ENCODE data around the gene DNAJB2.
A peak's percentile ranks its signal among the peaks of the same experiment; 100 is the strongest.
"Not testable (repeated sequence)": the region's sequence is repeated elsewhere in the genome, so short reads cannot be mapped to it uniquely, and the experiment has no call there.

Gene DNAJB2

GRCh38 chr2:219300022-219300421 lies 20.9 kb downstream of the DNAJB2 start:
- no peak for DNase-seq (ENCODE audit: low spot score)

- no peak for DNase-seq (ENCODE audit: low spot score)
These were observed 23.3 kb downstream of the DNAJB2 start for GRCh38 chr2:219302412-219302968.

GRCh38 chr2:219304223-219304622 lies 25.1 kb downstream of the DNAJB2 start:
- DNase-seq (ENCODE audit: low spot score), result no peak

- DNase-seq (ENCODE audit: low spot score), result no peak
These were observed 26.9 kb downstream of the DNAJB2 start for GRCh38 chr2:219306047-219306446.

- peak; percentile 91 for DNase-seq (ENCODE audit: low spot score)
These were observed 29.3 kb downstream of the DNAJB2 start for GRCh38 chr2:219308142-219309101.

GRCh38 chr2:219309278-219309677 lies 30.1 kb downstream of the DNAJB2 start, which contains the start of gene PTPRN:
PTPRN (minus strand) TSS chr2:219309401; CDS start chr2:219309332, 69 bp downstream.
- no peak for DNase-seq (ENCODE audit: low spot score)

GRCh38 chr2:219312683-219313263 lies 33.6 kb downstream of the DNAJB2 start:
- DNase-seq (ENCODE audit: low spot score), result not testable (repeated sequence)

- no peak for DNase-seq (ENCODE audit: low spot score)
These were observed 35.8 kb downstream of the DNAJB2 start for GRCh38 chr2:219314804-219315468.

- DNase-seq (ENCODE audit: low spot score), result no peak
These were observed 44.3 kb downstream of the DNAJB2 start for GRCh38 chr2:219323434-219323833.

GRCh38 chr2:219325136-219325535 lies 46.0 kb downstream of the DNAJB2 start:
- no peak for DNase-seq (ENCODE audit: low spot score)

- no peak for DNase-seq (ENCODE audit: low spot score)
These were observed 46.6 kb downstream of the DNAJB2 start for GRCh38 chr2:219325657-219326315.

GRCh38 chr2:219327719-219328118 lies 48.6 kb downstream of the DNAJB2 start:
- no peak for DNase-seq (ENCODE audit: low spot score)

- DNase-seq (ENCODE audit: low spot score), result peak; percentile 82
These were observed 52.5 kb downstream of the DNAJB2 start for GRCh38 chr2:219331560-219332213.

- no peak for DNase-seq (ENCODE audit: low spot score)
These were observed 53.4 kb downstream of the DNAJB2 start, which contains the start of gene RESP18 for GRCh38 chr2:219332542-219332941. RESP18 (minus strand) TSS chr2:219332744.

- DNase-seq (ENCODE audit: low spot score), result no peak
These were observed 54.9 kb downstream of the DNAJB2 start for GRCh38 chr2:219334076-219334475.

GRCh38 chr2:219335373-219335786 lies 56.2 kb downstream of the DNAJB2 start:
- DNase-seq (ENCODE audit: low spot score), result no peak
